Ecto neural progenitor cell (in vitro differentiated cells): ENCODE measurements around the gene FHIT.
"Not testable (repeated sequence)": the region's sequence is repeated elsewhere in the genome, so short reads cannot be mapped to it uniquely, and the experiment has no call there.

ENCODE experiments used
- DNase-seq: peaks from one replicate; pipeline ENCODE4 v3.0.0-alpha.2; 2018; ENCODE audit warnings: low spot score

Gene FHIT

GRCh38 chr3:60919296-60919695 is 332.0 kb downstream of the FHIT start:
- DNase-seq, result no peak

GRCh38 chr3:60917141-60917540 is 334.1 kb downstream of the FHIT start:
- no peak for DNase-seq

GRCh38 chr3:60916546-60916945 is 334.7 kb downstream of the FHIT start:
- no peak for DNase-seq

- DNase-seq, result no peak
These were observed 337.8 kb downstream of the FHIT start for GRCh38 chr3:60913474-60913873.

GRCh38 chr3:60912876-60913275 is 338.4 kb downstream of the FHIT start:
- DNase-seq, result no peak

GRCh38 chr3:60912142-60912541 is 339.1 kb downstream of the FHIT start:
- DNase-seq, result no peak

- DNase-seq, result no peak
These were observed 341.7 kb downstream of the FHIT start for GRCh38 chr3:60909526-60909925.

- no peak for DNase-seq
These were observed 345.0 kb downstream of the FHIT start for GRCh38 chr3:60906283-60906682.

GRCh38 chr3:60898321-60898720 is 352.9 kb downstream of the FHIT start:
- DNase-seq, result no peak

- no peak for DNase-seq
These were observed 357.3 kb downstream of the FHIT start for GRCh38 chr3:60893946-60894345.

GRCh38 chr3:60890226-60890625 is 361.0 kb downstream of the FHIT start:
- no peak for DNase-seq

GRCh38 chr3:60888952-60889351 is 362.3 kb downstream of the FHIT start:
- not testable (repeated sequence) for DNase-seq

- no peak for DNase-seq
These were observed 363.7 kb downstream of the FHIT start for GRCh38 chr3:60887574-60887973.

GRCh38 chr3:60886518-60886917 is 364.7 kb downstream of the FHIT start:
- DNase-seq, result no peak

GRCh38 chr3:60884005-60884404 is 367.2 kb downstream of the FHIT start:
- no peak for DNase-seq

- DNase-seq, result no peak
These were observed 374.1 kb downstream of the FHIT start for GRCh38 chr3:60877188-60877587.

- no peak for DNase-seq
These were observed 380.9 kb downstream of the FHIT start for GRCh38 chr3:60870396-60870795.

GRCh38 chr3:60867200-60867599 is 384.1 kb downstream of the FHIT start:
- no peak for DNase-seq

GRCh38 chr3:60856257-60857046 is 394.8 kb downstream of the FHIT start:
- DNase-seq, result no peak

GRCh38 chr3:60855250-60855649 is 396.0 kb downstream of the FHIT start:
- no peak for DNase-seq

GRCh38 chr3:60854791-60855190 is 396.5 kb downstream of the FHIT start:
- DNase-seq, result no peak

GRCh38 chr3:60847791-60848190 is 403.5 kb downstream of the FHIT start:
- DNase-seq, result no peak

GRCh38 chr3:60844256-60844655 is 407.0 kb downstream of the FHIT start:
- DNase-seq, result no peak

GRCh38 chr3:60841355-60841754 is 409.9 kb downstream of the FHIT start:
- DNase-seq, result no peak
